GM19397 (cell line): ENCODE data around the gene PROSER2.

Experiments
- ATAC-seq: cut with Tn5 transposase; IDR thresholded peaks from one replicate; pipeline ENCODE4 v1.9.1; 2021; ENCODE audit warnings: mild to moderate bottlenecking, moderate library complexity; ENCODE audit not compliant: unreplicated experiment

Gene PROSER2

GRCh38 chr10:11798845-11799735 lies 24.1 kb upstream of the PROSER2 start:
- ATAC-seq, result no peak

- no peak for ATAC-seq
Observed at GRCh38 chr10:11799736-11800080, 23.4 kb upstream of the PROSER2 start.

GRCh38 chr10:11804336-11804735 lies 18.8 kb upstream of the PROSER2 start:
- no peak for ATAC-seq

GRCh38 chr10:11805792-11806191 lies 17.4 kb upstream of the PROSER2 start:
- no peak for ATAC-seq

- no peak for ATAC-seq
Observed at GRCh38 chr10:11806706-11807105, 16.4 kb upstream of the PROSER2 start.

GRCh38 chr10:11808808-11809207 lies 14.3 kb upstream of the PROSER2 start:
- no peak for ATAC-seq

- no peak for ATAC-seq
Observed at GRCh38 chr10:11810313-11810766, 12.8 kb upstream of the PROSER2 start.

- no peak for ATAC-seq
Observed at GRCh38 chr10:11810973-11811372, 12.2 kb upstream of the PROSER2 start.

GRCh38 chr10:11813177-11813576 lies 10.0 kb upstream of the PROSER2 start:
- ATAC-seq, result no peak

- no peak for ATAC-seq
Observed at GRCh38 chr10:11813855-11814567, 9.1 kb upstream of the PROSER2 start.

- no peak for ATAC-seq
Observed at GRCh38 chr10:11819027-11819426, 4.1 kb upstream of the PROSER2 start.

- no peak for ATAC-seq
Observed at GRCh38 chr10:11822026-11822756, 965 bp upstream of the PROSER2 start.

- ATAC-seq, result no peak
Observed at GRCh38 chr10:11822809-11823121, 391 bp upstream of the PROSER2 start.

GRCh38 chr10:11823989-11824346 lies 812 bp downstream of the PROSER2 start:
- no peak for ATAC-seq

- ATAC-seq, result no peak
Observed at GRCh38 chr10:11824376-11824775, 1.2 kb downstream of the PROSER2 start.

- ATAC-seq, result no peak
Observed at GRCh38 chr10:11824825-11825224, 1.7 kb downstream of the PROSER2 start.

GRCh38 chr10:11825796-11826414 lies 2.7 kb downstream of the PROSER2 start:
- no peak for ATAC-seq

GRCh38 chr10:11827006-11827405 lies 3.9 kb downstream of the PROSER2 start:
- no peak for ATAC-seq

- no peak for ATAC-seq
Observed at GRCh38 chr10:11827414-11827813, 4.3 kb downstream of the PROSER2 start.

- ATAC-seq, result no peak
Observed at GRCh38 chr10:11828682-11829284, 5.6 kb downstream of the PROSER2 start.
